ENCODE data around the gene COL4A1.

COL4A1 gene

DNA sequence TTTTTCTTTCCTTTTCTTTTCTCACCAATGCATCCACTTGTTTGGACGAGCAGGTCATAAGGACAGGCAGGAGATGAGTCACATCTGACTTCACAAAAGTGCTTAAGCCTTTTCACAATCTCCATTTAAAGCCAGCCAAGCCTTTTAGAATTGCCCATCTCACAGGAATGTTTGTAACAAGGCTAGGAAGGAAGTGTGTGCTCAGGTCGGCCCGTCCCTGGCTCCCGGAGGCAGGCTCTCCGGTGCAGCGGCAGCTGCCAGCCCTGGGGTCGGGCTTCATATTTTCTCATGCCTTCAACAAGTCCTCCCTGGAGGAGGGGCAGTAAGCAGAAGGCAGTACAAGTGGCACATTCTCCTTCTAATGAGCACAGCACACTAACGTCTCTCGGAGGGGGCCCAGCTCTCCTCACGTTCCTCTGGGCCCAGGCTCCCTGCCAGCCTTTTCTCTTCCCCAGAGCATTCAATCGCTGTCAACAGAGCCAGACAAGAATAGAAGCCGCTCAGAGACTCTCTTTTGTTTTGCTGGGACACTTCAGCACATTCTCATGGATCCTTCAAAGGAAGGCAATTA lies 180.5 kb downstream of the COL4A1 start:
- peak; percentile 52 for DNase-seq

- no peak for DNase-seq
Observed at GRCh38 chr13:110125613-110126272, 181.2 kb downstream of the COL4A1 start.

DNA sequence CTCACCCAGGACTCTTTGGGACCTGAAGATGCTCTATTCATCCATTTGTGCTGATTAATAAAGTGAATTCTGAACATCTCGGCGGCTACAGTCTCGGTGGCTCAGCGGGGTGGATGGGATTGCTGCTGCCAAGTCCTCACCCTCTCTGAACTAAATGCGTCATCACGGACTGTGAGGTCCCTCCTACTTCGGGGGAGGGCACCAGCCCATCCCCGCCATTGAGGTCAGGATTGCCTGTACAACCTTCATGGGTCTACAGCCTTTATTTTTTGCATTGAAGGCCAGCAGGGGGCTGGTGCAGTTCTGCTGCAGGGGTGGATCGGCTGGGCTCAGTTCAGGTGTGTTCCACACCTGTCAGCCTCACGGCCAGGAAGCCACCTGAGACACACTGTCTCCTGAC lies 181.8 kb downstream of the COL4A1 start:
- DNase-seq, result peak; percentile 2

DNA sequence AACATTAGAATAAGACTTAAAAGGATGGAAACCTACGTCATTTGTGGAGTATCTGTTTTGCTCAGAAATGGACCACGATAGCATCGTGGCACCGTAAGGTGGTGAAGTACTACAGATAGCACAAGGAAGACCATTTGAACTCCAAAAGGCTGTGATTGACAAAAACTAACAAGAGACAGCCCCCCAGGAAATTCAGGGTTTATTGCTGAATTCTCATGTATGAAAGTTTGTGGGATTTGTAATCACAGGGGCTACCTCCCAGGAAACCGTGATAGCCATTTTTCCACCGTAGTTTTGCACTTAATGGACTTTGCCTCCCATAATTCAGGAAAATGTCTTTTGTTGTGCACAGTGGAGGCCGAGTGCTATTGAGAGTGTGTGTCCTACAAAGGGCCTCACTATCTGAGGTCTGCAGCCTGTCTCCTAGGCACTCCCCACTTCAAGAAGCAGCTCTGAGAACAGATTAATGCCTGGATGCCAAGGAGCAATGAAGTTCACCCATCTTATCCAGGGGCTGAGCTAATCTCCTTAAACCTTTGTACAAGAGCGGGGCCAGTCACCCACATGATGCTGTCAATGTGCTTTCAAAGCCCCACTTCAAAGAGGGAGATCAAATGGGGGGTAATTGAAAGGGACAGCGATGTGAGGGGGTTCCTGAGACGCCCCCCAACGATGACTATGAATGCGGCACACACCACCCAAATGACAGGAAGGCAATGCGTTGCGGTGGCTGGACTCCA lies 182.6 kb downstream of the COL4A1 start:
- DNase-seq, result no peak

GRCh38 chr13:110123041-110123809 lies 183.7 kb downstream of the COL4A1 start:
- no peak for DNase-seq

- DNase-seq, result no peak
Observed at GRCh38 chr13:110121422-110122083, 185.4 kb downstream of the COL4A1 start.

GRCh38 chr13:110119935-110120905 lies 186.7 kb downstream of the COL4A1 start:
- DNase-seq, result peak; percentile 10

DNA sequence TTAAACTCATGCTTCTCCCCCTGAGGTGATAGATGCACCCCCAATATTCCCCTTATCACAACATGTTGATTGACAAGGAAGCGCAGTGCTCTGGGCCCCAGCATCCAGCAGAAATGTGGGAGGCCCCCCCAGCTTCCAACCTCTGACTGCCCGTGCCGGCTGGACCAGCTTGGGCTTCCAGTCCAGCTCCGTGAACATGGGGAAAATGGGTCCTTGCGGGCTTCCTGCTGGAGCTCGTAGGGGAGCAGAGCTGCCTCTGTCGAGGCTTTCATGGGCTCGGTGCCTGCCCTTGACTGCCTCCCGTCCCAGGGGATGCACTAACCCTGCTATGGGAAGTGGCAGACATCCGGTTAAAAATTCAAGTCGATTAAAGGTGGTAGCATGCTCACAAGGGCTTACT lies 188.9 kb downstream of the COL4A1 start:
- no peak for DNase-seq

DNA sequence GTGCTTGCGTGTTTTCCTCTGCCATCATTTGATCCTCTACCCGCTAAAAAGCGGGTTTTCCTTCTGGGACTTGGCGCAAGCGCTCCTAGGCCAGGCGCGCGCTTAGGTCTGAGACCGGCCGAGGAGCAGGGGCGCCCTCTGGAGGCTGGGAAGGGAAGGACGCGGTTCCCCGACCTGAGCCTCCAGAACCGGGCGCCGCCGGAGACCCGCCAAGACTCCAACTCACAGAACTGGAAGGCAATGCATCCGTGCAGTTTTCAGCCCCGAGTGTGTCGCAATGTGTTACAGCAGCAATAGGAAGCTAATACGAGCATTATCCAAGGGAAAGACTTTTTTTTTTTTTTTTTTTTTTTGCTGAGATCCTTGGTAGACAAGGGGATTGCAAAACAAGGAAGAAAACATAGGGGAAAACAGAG lies 190.9 kb downstream of the COL4A1 start:
- DNase-seq, result peak; percentile 73

DNA sequence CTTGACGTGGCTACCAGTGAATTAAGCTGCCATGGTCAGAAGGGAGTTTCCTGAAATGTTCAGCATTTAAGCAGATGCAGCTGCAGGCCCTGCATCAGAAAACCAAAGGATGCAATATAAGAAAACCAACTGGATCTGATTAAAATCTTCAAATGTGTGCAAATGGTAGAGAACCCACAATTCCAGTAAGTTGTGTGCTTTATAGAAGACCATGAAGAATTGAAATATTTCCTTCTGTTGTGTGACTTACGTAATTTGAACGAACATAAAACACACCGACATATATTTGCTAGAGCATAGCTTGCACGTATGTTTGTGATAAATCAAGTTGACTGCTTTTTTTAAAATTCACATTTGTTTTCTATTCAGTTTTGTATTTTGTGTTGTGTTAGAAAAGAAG lies 191.4 kb downstream of the COL4A1 start:
- DNase-seq, result no peak

- no peak for DNase-seq
Observed at GRCh38 chr13:110114316-110114715, 192.6 kb downstream of the COL4A1 start.

GRCh38 chr13:110113284-110113764 lies 193.6 kb downstream of the COL4A1 start:
- DNase-seq, result no peak

DNA sequence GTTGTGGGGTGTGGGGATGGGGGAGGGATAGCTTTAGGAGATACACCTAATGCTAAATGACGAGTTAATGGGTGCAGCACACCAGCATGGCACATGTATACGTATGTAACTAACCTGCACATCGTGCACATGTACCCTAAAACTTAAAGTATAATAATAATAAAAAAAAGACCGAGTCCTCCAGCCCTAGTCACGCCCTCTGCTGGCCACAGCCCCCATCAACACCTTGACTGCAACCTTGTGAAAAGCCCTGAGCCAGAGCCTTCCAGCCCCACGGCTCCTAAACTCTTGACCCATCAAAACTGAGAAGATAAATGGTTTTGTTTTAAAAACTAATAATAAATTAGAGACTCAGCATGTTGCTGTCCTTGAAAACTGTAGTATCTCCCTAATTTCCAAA lies 194.6 kb downstream of the COL4A1 start:
- peak; percentile 4 for DNase-seq

GRCh38 chr13:110110783-110111182 lies 196.2 kb downstream of the COL4A1 start:
- no peak for DNase-seq

DNA sequence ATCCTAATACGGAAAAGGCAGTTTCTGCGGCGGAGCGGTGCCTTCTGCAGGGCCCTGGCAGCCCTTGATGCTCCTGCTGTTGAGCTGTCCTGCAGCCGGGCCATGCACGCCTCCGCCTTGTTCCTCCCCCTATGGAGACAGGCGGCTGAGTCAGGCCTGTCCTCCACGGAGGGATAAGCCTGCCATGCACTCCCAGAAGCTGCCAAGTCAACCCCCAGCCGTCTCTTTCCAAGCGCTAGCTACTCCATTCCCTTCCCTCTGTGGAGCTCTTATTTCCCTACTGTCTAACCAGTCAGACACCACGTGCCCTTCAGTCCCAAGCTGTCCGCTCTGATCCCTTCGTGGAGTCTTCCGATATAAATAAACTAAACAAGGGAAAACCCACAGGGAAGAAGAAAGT lies 197.0 kb downstream of the COL4A1 start:
- no peak for DNase-seq

- no peak for DNase-seq
Observed at GRCh38 chr13:110109140-110109783, 197.7 kb downstream of the COL4A1 start.

DNA sequence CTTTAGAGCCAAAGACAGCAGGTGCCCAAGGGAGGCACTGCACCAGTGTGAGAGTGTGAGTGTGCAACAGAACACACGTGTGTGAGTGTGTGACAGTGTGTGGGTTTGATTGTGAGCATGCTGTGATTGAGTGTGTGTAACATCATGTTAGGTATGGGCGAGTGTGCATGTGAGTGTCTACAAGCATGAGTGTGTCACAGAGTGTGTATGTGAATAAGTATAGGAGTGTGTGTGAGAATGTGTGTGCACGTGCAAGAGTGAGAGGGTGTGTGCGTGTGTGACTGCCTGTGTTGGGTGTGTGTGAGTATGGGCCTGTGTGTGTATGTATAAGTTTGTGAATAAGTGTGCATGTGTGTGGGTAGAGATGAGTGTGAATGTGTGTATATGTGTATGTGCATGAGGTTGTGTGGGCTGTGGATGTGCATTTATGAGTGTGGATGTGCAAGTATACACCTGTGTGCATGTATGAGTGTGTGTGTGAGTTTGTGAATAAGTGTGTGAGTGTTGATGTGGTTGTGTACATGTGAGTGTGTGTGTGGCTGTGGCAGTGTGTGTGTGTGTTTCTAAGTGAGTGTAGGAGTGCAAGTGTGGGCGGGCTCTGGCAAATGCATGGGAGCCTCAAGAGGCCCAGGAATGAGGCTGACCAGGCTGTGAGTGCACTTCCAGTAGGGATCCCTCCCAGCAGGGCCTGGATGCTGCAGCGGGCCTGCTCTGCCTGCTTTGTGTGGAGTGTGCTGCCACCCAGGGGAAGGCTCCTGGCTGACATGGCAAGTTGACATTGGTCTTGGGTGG lies 198.4 kb downstream of the COL4A1 start:
- DNase-seq, result peak; percentile 82

GRCh38 chr13:110107568-110108347 lies 199.2 kb downstream of the COL4A1 start:
- peak; percentile 11 for DNase-seq

GRCh38 chr13:110106726-110107125 lies 200.2 kb downstream of the COL4A1 start:
- no peak for DNase-seq
